B cell (primary cell): ENCODE results near the gene ROPN1B. TPM values are rescaled to one million over a fixed set of nuclear protein-coding genes. Genes with fewer than 3 reads are reported as not detected.

ENCODE experiments used
- ATAC-seq: fragments of 200-7000 bp; cut with Tn5 transposase; one replicate; pipeline ENCODE4 v1.10.0; 2021; ENCODE audit warnings: low read depth, mild to moderate bottlenecking, moderate number of reproducible peaks, moderate library complexity
- CTCF ChIA-PET: fragments of 350-600 bp; sonication (Branson Sonifier 250); formaldehyde crosslinking; loops from one replicate; lab custom pipeline; 2021; ENCODE audit warnings: antibody characterized with exemption, inconsistent platforms; lab: Charles Lee
- POLR2A ChIA-PET: fragments of 350-600 bp; sonication (Branson Sonifier 250); formaldehyde crosslinking; loops from one replicate; lab custom pipeline; 2021; ENCODE audit warnings: antibody characterized with exemption; lab: Charles Lee
- DNase-seq: peaks from one replicate; pipeline ENCODE4 v3.0.0; 2013
- H2AFZ ChIP-seq: 2 replicates; pipeline ENCODE4 v1.6.1; 2012; ENCODE audit warnings: mild to moderate bottlenecking, low read depth, low read length; ENCODE audit not compliant: insufficient read depth, poor library complexity, severe bottlenecking
- H3K27ac ChIP-seq, 2 donors: 1 replicate in 1 of 2; 2 replicates in 1 of 2; pipeline ENCODE4 v1.5.1; 2012 to 2013; ENCODE audit warnings: low read length in 2 of 2, mild to moderate bottlenecking in 2 of 2, moderate library complexity in 1 of 2
- H3K27me3 ChIP-seq, 4 experiments: fragments of 200-600 bp in 1 of 4; sonication (generic) in 1 of 4; replicated peaks in 1 of 4; 1 replicate in 2 of 4; 2 replicates in 2 of 4; pipeline versions ENCODE4 v1.6.1 to v1.7.0; 2013 to 2016; ENCODE audit warnings: low read length in 3 of 4, mild to moderate bottlenecking in 2 of 4, mixed read lengths in 1 of 4, moderate library complexity in 1 of 4; ENCODE audit not compliant: insufficient read depth in 4 of 4, control insufficient read depth in 3 of 4; ENCODE audit errors: control extremely low read depth in 1 of 4
- H3K36me3 ChIP-seq, 2 experiments: replicated peaks in 1 of 2; 1 replicate in 1 of 2; 2 replicates in 1 of 2; pipeline versions ENCODE4 v1.6.1 to v1.7.1; 2013; ENCODE audit warnings: low read length in 1 of 2; ENCODE audit not compliant: insufficient read depth in 2 of 2, control insufficient read depth in 1 of 2; ENCODE audit errors: control extremely low read depth in 1 of 2, extremely low read depth in 1 of 2
- H3K4me1 ChIP-seq, 2 donors: fragments of 200-600 bp in 1 of 2; sonication (generic) in 1 of 2; 1 replicate in 1 of 2; 2 replicates in 1 of 2; pipeline versions ENCODE4 v1.5.1 to v1.6.1; 2013 to 2017; ENCODE audit warnings: low read length in 2 of 2; ENCODE audit not compliant: control insufficient read depth in 2 of 2, insufficient read depth in 2 of 2
- H3K4me2 ChIP-seq: replicated peaks from 2 replicates; pipeline ENCODE3; 2012; ENCODE audit warnings: mild to moderate bottlenecking, low read depth, low read length; ENCODE audit not compliant: poor library complexity, severe bottlenecking
- H3K4me3 ChIP-seq, 5 experiments: fragments of 200-600 bp in 1 of 5; sonication (generic) in 1 of 5; 1 replicate in 3 of 5; 2 replicates in 2 of 5; pipeline versions ENCODE4 v1.5.1 to v1.7.0; 2011 to 2016; ENCODE audit warnings: low read length in 4 of 5, mild to moderate bottlenecking in 4 of 5, low read depth in 2 of 5, control low read depth in 1 of 5, moderate library complexity in 1 of 5; ENCODE audit not compliant: insufficient read depth in 1 of 5; ENCODE audit errors: control extremely low read depth in 1 of 5, extremely low read depth in 1 of 5
- H3K79me2 ChIP-seq: fragments of 200-600 bp; sonication (generic); one replicate; pipeline ENCODE4 v1.6.0; 2016; ENCODE audit warnings: low read length; ENCODE audit not compliant: control insufficient read depth, insufficient read depth
- H3K9ac ChIP-seq: fragments of 200-600 bp; sonication (generic); 2 replicates; pipeline ENCODE4 v1.6.1; 2017; ENCODE audit warnings: mild to moderate bottlenecking, low read length, moderate library complexity
- H3K9me3 ChIP-seq, 3 donors: one replicate each; pipeline versions ENCODE4 v1.6.1 to v1.7.1; 2013; ENCODE audit warnings: low read length in 2 of 3; ENCODE audit not compliant: control insufficient read depth in 2 of 3, insufficient read depth in 1 of 3; ENCODE audit errors: control extremely low read depth in 1 of 3
- H4K20me1 ChIP-seq: 2 replicates; pipeline ENCODE4 v1.6.0; 2012; ENCODE audit warnings: mild to moderate bottlenecking, low read length; ENCODE audit not compliant: insufficient read depth, control insufficient read depth, poor library complexity, severe bottlenecking
- H3K27ac Mint-ChIP-seq: one replicate; pipeline ENCODE4 v1.8.0; 2021; ENCODE audit warnings: mixed read lengths
- H3K27me3 Mint-ChIP-seq: one replicate; pipeline ENCODE4 v1.8.0; 2021; ENCODE audit warnings: mixed read lengths
- H3K4me1 Mint-ChIP-seq: one replicate; pipeline ENCODE4 v1.8.0; 2021; ENCODE audit warnings: mixed read lengths
- H3K4me3 Mint-ChIP-seq: one replicate; pipeline ENCODE4 v1.8.0; 2021; ENCODE audit warnings: mixed read lengths
- H3K9me3 Mint-ChIP-seq: one replicate; pipeline ENCODE4 v1.8.0; 2022; ENCODE audit warnings: mixed read lengths; ENCODE audit not compliant: insufficient read depth
- CTCF ChIP-seq: fragments of 200-600 bp; IDR thresholded peaks from one replicate; pipeline ENCODE4 v1.8.0; 2022; ENCODE audit warnings: antibody characterized with exemption, mild to moderate bottlenecking
- EZH2 ChIP-seq: IDR thresholded peaks from 2 replicates; pipeline ENCODE4 v1.6.1; 2012; ENCODE audit warnings: borderline replicate concordance, low read depth, mild to moderate bottlenecking, moderate library complexity, low read length; ENCODE audit not compliant: insufficient read depth, poor library complexity, severe bottlenecking
- WGBS: methylation state at CpG from one replicate; pipeline ENCODE4 v1.1.5; 2013; ENCODE audit warnings: missing lambda C conversion rate; ENCODE audit not compliant: insufficient coverage; 5-methylcytosine and 5-hydroxymethylcytosine counted together
- intact Hi-C: fragments of 100-400 bp; cut with micrococcal nuclease; formaldehyde crosslinking; loops from one replicate; pipeline ENCODE4 v1.10.0; 2022
- polyA plus RNA-seq: library from polyadenylated mRNA; depleted of rRNA; stranded (reverse); fragments of >200 nt; gene quantifications from 2 replicates; pipeline ENCODE4 v1.2.3, GENCODE V29; 2012
- total RNA-seq, 2 donors: library from RNA; stranded (reverse); fragments of 120-200 nt in 1 of 2; gene quantifications; 1 replicate in 1 of 2; 2 replicates in 1 of 2; pipeline versions ENCODE4 v1.2.3 to v1.2.4, GENCODE V29; 2013 to 2022

ROPN1B gene
- total and polyA plus RNA-seq, 2 donors (not counting 1 experiment from before 2014, with no cell fraction given) = not detected

- TF ChIP-seq EZH2 (no peak), CTCF (no peak)
- H3K27me3 ChIP-seq = no peaks in the 10 kb centered on the region
- no peak overlapping the region for H2AFZ ChIP-seq
- H4K20me1 ChIP-seq = no peaks in the 10 kb centered on the region
- 97% methylated on average over 3 of the region's 3 CpGs for WGBS
- H3K9ac ChIP-seq = no peak overlapping the region
- ChIA-PET POLR2A (no interaction called here), CTCF (no interaction called here)
- no peaks in the 10 kb centered on the region for H3K27me3 Mint-ChIP-seq
- H3K79me2 ChIP-seq = no peaks in the 10 kb centered on the region
- H3K27ac ChIP-seq = no peak overlapping the region
- DNase-seq (no peak), ATAC-seq (no peak)
- peaks cover 4% of the 10 kb centered on the region for H3K9me3 Mint-ChIP-seq
- H3K4me3 ChIP-seq = no peak overlapping the region
- no peak overlapping the region for H3K27ac Mint-ChIP-seq
- no peaks in the 10 kb centered on the region for H3K9me3 ChIP-seq
- H3K4me2 ChIP-seq = no peak overlapping the region
- H3K4me1 ChIP-seq = no peaks in the 10 kb centered on the region
- intact Hi-C loops = no loop called here
- no peaks in the 10 kb centered on the region for H3K4me1 Mint-ChIP-seq
- H3K4me3 Mint-ChIP-seq = no peak overlapping the region
- peaks cover 0 to 33% of the 10 kb centered on the region in 2 experiments for H3K36me3 ChIP-seq
Measured at GRCh38 chr3:126009181-126009580, 40.2 kb downstream of the ROPN1B start.

DNA sequence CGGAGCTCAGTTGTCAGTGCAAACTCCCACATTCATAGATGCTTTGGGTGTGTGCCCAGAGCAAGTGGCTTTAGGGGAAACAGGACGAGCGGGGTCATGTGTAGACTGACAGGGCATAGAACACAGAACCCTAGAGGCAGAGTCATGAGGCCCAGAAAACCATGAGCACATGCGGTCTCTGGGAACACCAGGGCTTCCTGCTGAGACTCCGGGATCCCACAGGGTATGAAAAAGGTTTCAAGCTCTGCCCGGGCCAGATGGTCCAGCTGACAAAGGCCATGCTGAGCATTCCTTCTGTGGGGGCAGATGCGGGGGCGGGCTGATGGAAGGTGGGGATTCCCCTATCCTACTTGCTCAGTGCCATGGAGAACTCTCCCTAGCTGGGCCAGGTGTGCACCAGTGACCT, 44.8 kb downstream of the ROPN1B start:
- H3K36me3 ChIP-seq = peaks cover 0 to 22% of the 10 kb centered on the region in 2 experiments
- no peak for TF ChIP-seq CTCF
- TF ChIP-seq EZH2 = no peak

More for the DNA sequence above, 44.8 kb downstream of the ROPN1B start:
- H3K4me1 Mint-ChIP-seq = no peaks in the 10 kb centered on the region
- intact Hi-C loops = no loop called here
- Histone ChIP-seq H3K4me1 (no peaks in the 10 kb centered on the region), H2AFZ (no peak overlapping the region), H3K27ac (no peak overlapping the region), H3K9me3 (no peaks in the 10 kb centered on the region), H3K79me2 (no peaks in the 10 kb centered on the region), H3K4me2 (no peak overlapping the region), H3K4me3 (no peak overlapping the region), H3K27me3 (no peaks in the 10 kb centered on the region), H4K20me1 (no peaks in the 10 kb centered on the region), H3K9ac (no peak overlapping the region)
- ATAC-seq (no peak), DNase-seq (no peak)
- CTCF ChIA-PET = no interaction called here
- H3K27me3 Mint-ChIP-seq = no peaks in the 10 kb centered on the region
- H3K27ac Mint-ChIP-seq = no peak overlapping the region
- no peak overlapping the region for H3K4me3 Mint-ChIP-seq
- POLR2A ChIA-PET = no interaction called here
- 93% methylated on average over 7 of the region's 8 CpGs for WGBS
- H3K9me3 Mint-ChIP-seq = peaks cover 4% of the 10 kb centered on the region
